T follicular helper cell (primary cell): ENCODE data around the gene BEND6.
A peak's percentile ranks its signal among the peaks of the same experiment; 100 is the strongest.
"Not testable (repeated sequence)": the region's sequence is repeated elsewhere in the genome, so short reads cannot be mapped to it uniquely, and the experiment has no call there.

Experiments used
- DNase-seq: peaks from one replicate; pipeline ENCODE4 v3.0.0-alpha.2; 2020; ENCODE audit warnings: low read depth

BEND6 gene

DNA sequence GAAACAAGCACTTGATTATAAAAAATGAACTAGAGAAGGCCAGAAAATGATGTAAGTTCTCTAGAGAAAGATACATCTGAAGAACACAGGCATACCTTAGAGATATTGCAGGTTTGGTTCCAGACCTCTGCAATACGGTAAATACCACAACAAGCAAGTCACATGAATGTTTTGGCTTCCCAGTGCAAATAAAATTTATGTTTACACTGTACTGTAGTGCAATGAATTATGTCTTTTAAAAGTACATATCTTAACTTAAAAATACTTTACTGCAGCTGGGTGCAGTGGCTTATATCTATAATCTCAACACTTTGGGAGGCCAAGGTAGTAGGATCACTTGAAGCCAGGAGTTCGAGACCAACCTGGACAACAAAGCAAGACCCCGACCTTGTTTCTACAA lies 80.6 kb downstream of the BEND6 start:
- no peak for DNase-seq

DNA sequence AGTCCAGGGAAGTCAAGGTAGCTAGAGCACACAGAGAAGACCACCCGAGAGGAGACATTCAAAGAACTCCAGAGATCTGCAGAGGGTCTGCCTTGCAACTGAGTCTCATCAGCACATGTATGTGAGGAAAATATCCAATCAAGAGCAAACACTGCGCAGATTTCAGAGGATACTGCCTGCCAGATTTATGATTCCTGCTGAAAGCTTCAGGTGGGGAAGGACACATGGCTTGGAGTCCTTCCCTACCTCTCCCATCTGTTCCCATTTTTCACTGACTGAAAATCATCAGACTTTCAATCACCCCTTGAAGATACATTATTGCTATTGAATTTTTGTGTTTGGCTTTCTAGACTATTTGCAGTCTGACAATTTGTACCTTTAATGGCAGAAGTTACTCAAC lies 84.0 kb downstream of the BEND6 start:
- no peak for DNase-seq

DNA sequence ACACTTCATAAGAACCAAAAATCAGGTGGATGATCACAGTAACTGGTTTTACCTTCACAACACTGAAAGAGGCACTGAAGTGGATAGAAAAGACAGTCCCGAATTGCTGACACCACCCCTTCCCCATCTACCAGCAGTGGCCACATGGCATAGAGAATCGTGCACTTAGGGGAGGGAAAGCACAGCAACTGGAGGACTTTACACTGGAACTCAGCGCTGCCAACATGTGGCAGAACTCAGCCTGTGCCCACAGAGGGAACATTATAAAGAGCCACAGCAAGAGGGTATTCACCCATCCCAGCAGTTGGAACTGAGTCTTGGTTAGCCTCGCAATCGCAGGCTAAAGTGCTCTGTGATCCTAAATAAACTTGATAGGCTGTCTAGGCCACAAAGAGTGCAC lies 85.1 kb downstream of the BEND6 start:
- no peak for DNase-seq

DNA sequence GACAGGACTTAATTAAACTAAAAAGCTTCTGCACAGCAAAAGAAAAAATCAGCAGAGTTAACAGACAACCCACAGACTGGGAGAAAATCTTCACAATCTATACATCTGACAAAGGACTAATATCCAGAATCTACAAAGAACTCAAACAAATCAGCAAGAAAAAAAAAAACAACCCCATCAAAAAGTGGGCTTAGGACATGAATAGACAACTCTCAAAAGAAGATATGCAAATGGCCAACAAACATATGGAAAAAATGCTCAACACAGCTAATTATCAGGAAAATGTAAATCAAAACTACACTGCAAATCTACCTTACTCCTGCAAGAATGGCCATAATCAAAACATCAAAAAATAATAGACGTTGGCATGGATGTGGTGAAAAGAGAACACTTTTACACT lies 89.2 kb downstream of the BEND6 start:
- not testable (repeated sequence) for DNase-seq

DNA sequence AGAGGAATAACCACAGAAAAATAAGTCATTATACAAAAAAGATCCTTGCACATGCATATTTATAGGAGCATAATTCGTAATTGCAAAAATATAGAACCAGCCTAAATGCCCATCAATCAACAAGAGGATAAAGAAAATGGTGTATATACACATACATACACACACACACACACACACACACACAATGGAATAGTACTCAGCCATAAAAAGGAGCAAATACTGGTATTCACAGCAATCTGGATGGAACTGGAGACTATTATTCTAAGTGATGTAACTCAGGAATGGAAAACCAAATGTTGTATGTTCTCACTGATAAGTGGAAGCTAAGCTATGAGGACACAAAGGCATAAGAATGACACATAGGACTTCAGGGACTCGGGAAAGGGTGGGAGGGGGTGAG lies 89.7 kb downstream of the BEND6 start:
- DNase-seq, result no peak

DNA sequence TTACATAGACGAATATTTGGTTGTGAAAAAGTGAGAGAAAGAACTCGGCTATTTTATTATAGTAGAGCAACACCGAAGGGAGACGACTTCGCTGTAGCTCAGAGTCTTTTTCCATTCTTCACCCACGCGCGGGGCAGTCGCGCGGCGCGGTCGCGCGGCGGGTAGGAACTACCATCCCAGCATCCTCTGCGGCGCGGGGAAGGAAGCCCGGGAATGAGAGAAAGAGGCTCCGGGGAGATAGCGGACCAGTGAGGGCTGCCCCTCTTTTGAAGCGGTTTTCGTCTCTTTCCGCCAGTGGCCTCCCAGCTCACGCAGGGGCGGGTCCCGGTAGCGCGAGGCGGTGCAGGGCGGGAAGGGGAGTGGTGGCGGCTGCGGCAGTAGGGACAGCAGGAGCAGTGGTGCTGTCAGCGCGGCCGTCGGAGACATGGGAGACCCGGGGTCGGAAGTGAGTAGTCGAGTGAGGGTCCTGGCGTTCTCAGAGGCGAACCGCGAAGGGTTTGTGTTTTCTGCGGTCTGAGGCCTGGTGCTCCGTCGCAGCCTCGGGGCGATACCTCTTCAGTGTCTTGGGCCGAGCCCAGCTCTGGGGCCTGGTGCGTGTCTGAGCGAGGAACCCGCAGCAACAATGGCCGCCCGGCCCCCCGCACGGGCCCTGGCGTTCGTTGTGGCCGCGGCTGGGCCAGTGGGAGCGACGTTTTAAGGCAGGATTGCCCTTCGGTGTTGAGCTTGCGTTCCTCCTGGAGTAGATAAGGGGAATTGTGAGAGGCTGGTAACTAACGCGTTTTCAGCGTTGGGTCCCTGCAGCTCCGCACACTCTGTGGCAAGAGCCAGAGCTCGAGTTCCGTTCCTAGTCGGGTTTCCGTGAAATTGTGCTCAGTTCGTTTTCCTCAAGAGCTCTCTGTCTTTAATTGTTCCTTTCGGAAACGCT lies 91.7 kb downstream of the BEND6 start, which contains the start of gene KIAA1586:
TSS of gene KIAA1586 (plus strand) at position 362 of the 925 bp plus-strand sequence. CDS start at position 425, 63 bp downstream.
- peak; percentile 64 for DNase-seq

DNA sequence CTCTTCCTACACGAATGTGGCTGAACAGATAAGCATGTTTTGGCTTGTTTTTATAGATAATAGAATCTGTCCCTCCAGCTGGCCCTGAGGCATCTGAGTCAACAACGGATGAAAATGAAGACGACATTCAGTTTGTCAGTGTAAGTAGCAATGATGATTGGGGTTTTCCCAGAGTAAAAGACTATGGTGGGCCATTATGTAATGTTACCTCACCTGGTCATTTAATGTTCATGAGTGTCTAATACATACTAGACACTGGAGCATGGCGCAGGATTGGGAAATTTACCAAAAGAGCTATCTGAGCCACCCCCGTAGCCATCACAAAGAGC lies 92.3 kb downstream of the BEND6 start:
- not testable (repeated sequence) for DNase-seq

DNA sequence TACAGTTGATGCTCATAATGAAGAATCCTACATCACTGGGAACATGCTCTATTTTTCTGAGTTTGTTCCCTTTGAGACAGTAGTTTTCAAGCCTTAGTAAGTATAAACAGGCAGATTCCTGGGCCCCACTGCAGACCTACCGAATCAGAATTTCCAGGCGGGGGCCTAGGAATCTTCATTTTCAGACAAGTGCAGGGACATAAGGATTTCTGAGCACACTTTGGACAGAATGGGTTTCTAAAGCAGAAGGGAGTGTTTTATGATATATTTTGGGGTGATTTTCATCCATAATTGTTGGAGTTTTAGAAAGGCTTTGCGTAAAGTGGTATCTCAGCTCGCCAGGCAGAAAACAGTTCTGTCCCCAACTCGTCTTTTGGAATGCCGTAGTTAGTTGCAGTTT lies 93.0 kb downstream of the BEND6 start:
- DNase-seq, result not testable (repeated sequence)

DNA sequence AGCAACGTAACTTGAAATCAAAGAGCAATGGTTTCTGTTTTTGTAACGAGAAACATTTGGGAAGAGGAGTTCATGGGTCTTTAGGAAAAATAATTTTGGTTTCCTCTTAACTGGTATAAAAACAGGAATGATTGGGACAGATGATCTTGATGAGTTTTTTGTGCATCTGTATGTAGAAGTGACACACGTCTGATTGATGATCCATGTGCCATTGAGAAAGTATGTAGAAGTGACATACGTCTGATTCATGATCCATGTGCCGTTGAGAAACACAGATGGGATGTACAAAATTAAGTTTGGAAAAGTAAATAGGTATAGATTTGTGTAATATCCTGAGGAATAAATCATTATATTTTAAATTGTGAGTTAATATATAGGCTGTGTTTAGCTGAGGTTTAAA lies 93.7 kb downstream of the BEND6 start:
- no peak for DNase-seq

DNA sequence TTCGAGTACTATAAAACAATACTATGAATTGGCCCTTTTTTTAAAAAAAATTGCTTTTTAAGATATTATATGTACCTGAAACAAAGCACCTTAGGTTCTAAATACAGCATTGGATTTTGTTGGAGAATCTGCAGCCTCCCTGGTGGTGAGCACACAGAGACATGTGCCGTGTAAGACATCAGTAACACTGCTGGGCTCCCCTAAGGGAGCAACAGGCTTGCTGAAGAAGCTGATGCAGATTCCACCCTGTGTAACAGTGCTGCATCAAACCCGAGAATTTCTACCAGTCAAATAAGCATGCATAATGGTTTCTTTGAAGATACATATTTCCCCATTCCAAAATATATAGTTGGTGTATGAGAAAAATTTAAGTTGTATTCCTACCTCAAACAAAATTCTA lies 108.9 kb downstream of the BEND6 start:
- DNase-seq, result no peak

DNA sequence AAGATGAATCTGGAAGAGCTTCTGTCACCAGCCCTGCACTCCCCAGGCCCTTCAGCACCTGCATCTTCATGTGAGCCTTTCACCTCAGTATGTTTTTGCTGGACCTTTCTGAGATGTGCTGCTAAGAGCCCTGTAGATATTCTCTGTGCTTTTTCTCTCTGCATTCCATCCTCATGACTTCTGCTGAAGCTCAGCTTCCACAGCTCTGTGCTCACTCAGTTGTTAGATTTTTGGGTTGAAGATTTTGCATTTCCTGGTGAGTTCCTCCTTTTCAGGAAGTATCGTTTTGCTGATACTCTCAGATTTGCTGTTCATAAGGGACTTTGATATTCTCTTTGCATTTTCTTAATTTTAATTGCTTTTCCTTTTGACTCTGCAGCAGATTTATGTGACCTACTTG lies 109.9 kb downstream of the BEND6 start:
- no peak for DNase-seq

DNA sequence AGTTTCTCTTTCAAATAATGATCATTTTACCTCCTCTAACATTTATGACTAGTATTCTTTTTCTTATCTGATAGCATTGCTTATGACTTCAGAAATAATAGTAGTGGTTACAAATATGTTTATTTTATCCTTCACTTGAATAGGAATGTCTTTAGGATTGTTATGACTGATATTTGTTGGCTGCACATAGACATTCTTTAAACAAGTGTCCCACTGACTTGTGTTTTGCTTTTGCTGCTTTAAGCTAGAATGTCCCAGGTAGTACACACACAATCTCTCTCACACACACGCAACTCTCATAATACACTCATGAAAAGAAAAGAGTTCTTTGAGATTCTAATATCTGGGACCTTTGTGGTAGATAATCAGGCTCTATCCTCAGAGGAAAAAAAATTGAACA lies 113.2 kb downstream of the BEND6 start:
- no peak for DNase-seq

DNA sequence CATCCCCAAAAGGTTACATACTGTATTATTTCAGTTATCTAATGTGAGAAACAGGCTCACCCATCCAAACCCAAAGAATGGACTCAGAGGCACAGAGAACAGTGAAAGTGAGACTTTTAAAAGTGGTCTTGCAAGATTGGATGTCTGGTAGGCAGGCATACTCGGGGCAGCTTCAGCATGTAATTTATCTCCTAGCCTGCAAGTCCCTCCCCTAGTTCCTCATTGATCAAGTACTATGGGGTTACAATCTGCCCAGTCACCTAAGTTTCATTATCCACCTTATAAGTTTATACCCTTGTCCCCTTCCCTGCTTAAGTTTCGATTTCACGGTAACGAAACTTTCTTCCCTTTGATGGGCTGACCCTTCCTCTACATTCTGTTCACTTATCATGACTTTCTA lies 114.3 kb downstream of the BEND6 start:
- no peak for DNase-seq

DNA sequence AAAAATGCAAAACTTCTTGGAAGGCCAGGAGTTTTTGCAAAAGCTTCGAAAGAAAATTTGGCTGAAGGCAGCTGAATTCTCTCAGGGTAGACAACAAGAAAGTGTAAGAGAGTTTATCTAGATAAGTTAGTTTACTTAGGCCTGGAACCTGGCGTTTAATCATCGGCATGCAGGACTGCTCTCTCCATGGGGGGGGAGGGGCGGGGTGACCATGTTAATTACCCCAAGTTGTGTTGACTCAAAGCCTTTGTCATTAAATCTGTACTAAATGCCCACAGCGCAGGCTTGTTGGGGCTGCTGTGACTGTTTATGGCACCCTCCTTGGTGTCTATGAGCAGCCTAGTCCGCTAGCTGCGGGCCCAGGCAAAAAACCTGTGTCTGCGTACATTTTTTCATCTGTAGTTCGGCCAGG lies 115.0 kb downstream of the BEND6 start:
- DNase-seq, result no peak

DNA sequence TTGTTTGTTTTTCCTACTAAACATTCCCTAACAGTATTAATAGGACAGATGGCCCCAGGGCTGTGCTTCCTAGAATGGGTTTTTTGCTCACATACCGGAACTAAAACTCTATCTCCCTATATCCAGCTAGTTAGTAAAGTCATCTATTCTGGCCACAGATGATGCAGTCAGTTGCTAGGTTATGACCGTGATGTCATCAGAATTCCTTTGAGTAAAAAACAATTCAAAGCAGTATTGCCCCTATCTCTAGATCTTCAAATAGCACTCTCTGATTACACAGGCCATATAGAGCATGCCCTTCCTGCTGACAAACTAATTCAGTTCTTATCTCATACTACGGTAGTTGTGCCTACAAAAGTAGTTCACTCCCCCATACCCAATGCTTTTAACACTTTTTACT lies 117.2 kb downstream of the BEND6 start:
- DNase-seq, result no peak

DNA sequence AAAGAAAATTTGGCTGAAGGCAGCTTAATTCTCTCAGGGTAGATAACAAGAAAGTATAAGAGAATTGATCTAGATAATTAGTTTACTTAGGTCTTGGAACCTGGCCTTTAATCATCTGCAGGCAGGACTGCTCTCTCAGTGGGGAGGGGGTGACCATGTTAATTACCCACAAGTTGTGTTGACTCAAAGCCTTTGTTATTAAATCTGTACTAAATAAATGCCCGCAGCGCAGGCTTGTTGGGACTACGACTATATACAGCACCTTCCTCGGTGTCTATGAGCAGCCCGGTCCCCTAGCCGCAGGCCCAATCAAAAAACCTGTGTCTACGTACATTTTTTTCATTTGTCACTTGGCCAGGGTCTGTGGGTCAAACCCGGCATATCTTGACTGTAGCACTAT lies 119.5 kb downstream of the BEND6 start:
- no peak for DNase-seq

DNA sequence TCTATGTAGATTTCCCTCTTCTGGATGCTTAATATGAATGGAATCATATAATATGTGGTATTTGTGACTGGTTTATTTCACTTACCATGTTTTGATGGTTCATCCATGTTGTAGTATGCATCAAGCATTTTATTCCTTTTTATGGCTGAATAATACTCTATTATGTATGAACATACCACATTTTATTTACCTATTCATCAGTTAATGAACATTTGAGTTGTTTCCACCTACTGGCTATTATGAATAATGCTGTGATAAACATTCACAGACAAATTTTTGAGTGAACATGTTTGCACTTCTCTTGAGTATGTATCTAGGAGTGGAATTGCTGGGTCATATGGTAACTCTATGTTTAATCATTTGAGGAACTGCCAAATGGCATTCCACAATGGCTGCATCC lies 120.2 kb downstream of the BEND6 start:
- DNase-seq, result no peak
